Endothelial cell (in vitro differentiated cells): ENCODE data around the gene RARA. TPM values are rescaled to one million over a fixed set of nuclear protein-coding genes. Genes with fewer than 3 reads are reported as not detected.

Source experiments
- DNase-seq: peaks from one replicate; pipeline ENCODE4 v3.0.0; 2021; ENCODE audit warnings: low spot score
- H3K27ac Mint-ChIP-seq: one replicate; pipeline ENCODE4 v1.8.0; 2021; ENCODE audit warnings: mixed read lengths, inconsistent platforms; ENCODE audit not compliant: unreplicated experiment
- H3K27me3 Mint-ChIP-seq: one replicate; pipeline ENCODE4 v1.8.0; 2021; ENCODE audit warnings: mild to moderate bottlenecking, moderate library complexity, mixed read lengths, inconsistent platforms; ENCODE audit not compliant: unreplicated experiment
- H3K36me3 Mint-ChIP-seq: one replicate; pipeline ENCODE4 v1.8.0; 2021; ENCODE audit warnings: mild to moderate bottlenecking, low read depth, mixed read lengths, inconsistent platforms; ENCODE audit not compliant: unreplicated experiment
- H3K4me1 Mint-ChIP-seq: one replicate; pipeline ENCODE4 v1.8.0; 2021; ENCODE audit warnings: mild to moderate bottlenecking, mixed read lengths, inconsistent platforms; ENCODE audit not compliant: unreplicated experiment
- H3K4me3 Mint-ChIP-seq: one replicate; pipeline ENCODE4 v1.8.0; 2021; ENCODE audit warnings: mild to moderate bottlenecking, mixed read lengths, inconsistent platforms; ENCODE audit not compliant: unreplicated experiment
- H3K9me3 Mint-ChIP-seq: one replicate; pipeline ENCODE4 v1.8.0; 2021; ENCODE audit warnings: mixed read lengths, inconsistent platforms; ENCODE audit not compliant: unreplicated experiment
- total RNA-seq: library from RNA; stranded (reverse); fragmentation: NEBNext Ultra II Directional; extraction: Animal tissue kit (Norgen Biotek cat#: 25700); gene quantifications from one replicate; pipeline ENCODE4 v1.2.1, GENCODE V29; 2021; ENCODE audit not compliant: unreplicated experiment
- TF ChIP-seq, protein P1 (sequence below): fragments of 200-600 bp; sonication (generic); IDR thresholded peaks from one replicate; pipeline ENCODE4 v1.5.0; 2021; ENCODE audit warnings: antibody characterized with exemption; ENCODE audit not compliant: unreplicated experiment

Gene RARA
- total RNA-seq, 1 donor from 2014 or later = 42.8 TPM

DNA sequence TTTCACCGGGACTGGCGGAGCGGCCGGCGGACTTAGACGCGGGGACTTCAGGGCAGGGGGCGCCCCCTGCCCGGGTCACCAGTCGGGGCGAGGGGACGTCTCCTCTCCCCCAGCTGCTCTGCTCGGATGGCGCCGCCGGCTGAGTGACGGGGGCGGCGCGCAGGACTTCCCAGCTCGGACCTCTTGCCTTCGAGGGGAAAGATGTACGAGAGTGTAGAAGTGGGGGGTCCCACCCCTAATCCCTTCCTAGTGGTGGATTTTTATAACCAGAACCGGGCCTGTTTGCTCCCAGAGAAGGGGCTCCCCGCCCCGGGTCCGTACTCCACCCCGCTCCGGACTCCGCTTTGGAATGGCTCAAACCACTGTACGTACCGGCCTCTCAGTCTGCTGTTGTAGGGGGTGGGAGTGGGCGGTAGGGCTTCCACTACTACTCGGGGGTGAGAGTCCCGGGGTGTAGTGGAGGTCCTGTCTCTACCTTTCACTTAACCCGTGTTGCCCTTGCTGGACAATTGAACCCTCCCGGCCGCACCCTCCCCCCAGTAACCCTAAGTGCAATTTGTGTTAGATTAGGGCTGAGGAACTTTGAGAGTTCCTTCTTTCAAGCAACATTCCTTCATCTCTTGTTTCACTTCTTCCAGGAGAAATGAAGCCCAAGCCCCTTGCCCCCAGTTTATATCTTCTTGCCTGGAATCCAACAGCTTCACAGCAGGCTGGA, 33.7 kb downstream of the RARA start:
- H3K4me1 Mint-ChIP-seq = peaks cover 56% of the 10 kb centered on the region
- no peaks in the 10 kb centered on the region for H3K9me3 Mint-ChIP-seq
- peak overlapping the region; percentile 97 for H3K4me3 Mint-ChIP-seq
- TF ChIP-seq, protein P1, sequence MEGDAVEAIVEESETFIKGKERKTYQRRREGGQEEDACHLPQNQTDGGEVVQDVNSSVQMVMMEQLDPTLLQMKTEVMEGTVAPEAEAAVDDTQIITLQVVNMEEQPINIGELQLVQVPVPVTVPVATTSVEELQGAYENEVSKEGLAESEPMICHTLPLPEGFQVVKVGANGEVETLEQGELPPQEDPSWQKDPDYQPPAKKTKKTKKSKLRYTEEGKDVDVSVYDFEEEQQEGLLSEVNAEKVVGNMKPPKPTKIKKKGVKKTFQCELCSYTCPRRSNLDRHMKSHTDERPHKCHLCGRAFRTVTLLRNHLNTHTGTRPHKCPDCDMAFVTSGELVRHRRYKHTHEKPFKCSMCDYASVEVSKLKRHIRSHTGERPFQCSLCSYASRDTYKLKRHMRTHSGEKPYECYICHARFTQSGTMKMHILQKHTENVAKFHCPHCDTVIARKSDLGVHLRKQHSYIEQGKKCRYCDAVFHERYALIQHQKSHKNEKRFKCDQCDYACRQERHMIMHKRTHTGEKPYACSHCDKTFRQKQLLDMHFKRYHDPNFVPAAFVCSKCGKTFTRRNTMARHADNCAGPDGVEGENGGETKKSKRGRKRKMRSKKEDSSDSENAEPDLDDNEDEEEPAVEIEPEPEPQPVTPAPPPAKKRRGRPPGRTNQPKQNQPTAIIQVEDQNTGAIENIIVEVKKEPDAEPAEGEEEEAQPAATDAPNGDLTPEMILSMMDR = no peak
- H3K27me3 Mint-ChIP-seq = peaks cover 19% of the 10 kb centered on the region
- DNase-seq = no peak
- H3K36me3 Mint-ChIP-seq = peaks cover 13% of the 10 kb centered on the region
- peak overlapping the region; percentile 84 for H3K27ac Mint-ChIP-seq

DNA sequence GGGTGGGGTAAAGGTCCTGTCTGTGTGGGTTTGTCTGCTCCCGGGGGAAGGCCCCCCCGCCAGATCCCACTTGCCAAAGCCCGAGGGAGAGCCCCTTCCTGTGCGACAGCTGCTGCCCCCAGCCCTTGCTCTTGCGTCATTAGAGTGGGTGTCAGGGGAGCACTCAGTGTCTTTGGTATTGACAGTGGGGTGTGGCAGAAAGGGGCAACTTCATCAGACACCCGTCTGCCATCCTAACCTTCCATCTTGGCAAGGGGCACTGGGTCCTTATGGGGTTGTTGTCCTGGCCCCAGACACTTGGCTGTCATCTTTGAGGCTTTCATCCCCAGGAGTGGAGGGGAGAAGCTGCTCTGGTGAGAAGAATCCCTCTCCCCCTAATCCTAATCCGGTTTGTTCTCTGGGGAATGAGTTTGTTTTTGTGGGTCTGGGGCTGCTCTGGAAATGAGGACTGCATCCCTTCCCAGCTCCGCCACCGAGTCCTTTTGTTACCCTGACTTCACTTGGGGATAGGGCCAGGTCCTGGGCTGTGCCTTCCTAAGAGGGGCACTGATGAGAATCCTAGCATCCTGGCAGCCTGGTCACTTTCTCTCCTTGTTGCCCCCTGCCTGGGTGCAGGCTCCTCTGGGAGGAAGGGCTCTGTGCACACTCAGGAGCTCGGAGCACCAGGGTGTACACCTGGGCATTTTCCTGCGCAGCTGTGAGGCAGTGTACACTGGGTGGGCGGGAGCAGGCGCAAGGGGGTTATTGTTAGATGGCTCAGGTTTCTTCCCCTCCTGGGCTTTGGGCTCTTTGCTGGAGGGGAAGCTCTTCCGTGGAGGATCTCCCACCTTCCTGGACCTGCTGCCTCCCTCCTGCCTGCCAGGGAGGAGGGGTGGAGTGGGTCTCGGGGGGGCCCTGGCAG, 34.5 kb downstream of the RARA start:
- TF ChIP-seq, protein P1 = no peak
- H3K36me3 Mint-ChIP-seq = peaks cover 13% of the 10 kb centered on the region
- H3K4me3 Mint-ChIP-seq = peak overlapping the region; percentile 97
- peaks cover 57% of the 10 kb centered on the region for H3K4me1 Mint-ChIP-seq
- peak overlapping the region; percentile 98 for H3K27ac Mint-ChIP-seq
- DNase-seq = no peak
- H3K27me3 Mint-ChIP-seq = peaks cover 20% of the 10 kb centered on the region
- H3K9me3 Mint-ChIP-seq = no peaks in the 10 kb centered on the region

DNA sequence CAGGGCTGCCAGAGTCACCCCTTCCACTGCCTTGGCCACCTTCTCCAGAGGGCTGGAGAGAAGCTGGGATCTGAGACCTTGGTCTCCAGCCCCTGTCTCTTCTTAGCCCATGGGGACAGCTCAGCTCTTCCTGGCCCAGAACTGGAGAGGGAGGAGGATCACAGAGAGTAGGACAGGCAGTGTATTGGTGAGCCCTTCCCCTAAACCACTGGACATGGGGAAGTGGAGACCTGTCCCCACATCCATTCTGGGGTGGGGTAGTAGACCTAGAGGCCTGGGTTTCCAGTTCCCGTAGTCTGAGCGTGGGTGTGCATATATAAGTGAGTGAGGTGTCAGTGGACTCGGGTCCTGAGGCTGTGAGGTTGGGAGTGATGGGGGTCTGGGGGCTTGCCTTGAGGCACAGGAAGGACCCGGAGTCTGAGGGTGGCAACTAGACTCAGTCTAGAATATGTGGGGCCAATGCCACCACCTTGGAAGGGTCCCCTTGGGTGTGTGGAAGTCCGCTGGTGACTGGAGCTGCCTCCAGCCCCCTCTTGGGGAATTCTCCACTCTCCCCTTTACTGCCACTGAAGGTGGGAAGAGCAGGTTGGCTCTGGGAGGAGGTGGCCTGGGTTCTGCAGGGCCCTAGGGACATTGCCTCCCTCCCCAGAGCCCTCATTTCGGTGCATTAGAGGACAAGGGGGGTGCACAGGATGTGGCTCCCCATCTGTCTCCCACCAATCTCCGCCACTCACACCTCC, 35.6 kb downstream of the RARA start:
- Mint-ChIP-seq H3K27me3 (peaks cover 22% of the 10 kb centered on the region), H3K27ac (peak overlapping the region; percentile 98)
- DNase-seq = no peak

DNA sequence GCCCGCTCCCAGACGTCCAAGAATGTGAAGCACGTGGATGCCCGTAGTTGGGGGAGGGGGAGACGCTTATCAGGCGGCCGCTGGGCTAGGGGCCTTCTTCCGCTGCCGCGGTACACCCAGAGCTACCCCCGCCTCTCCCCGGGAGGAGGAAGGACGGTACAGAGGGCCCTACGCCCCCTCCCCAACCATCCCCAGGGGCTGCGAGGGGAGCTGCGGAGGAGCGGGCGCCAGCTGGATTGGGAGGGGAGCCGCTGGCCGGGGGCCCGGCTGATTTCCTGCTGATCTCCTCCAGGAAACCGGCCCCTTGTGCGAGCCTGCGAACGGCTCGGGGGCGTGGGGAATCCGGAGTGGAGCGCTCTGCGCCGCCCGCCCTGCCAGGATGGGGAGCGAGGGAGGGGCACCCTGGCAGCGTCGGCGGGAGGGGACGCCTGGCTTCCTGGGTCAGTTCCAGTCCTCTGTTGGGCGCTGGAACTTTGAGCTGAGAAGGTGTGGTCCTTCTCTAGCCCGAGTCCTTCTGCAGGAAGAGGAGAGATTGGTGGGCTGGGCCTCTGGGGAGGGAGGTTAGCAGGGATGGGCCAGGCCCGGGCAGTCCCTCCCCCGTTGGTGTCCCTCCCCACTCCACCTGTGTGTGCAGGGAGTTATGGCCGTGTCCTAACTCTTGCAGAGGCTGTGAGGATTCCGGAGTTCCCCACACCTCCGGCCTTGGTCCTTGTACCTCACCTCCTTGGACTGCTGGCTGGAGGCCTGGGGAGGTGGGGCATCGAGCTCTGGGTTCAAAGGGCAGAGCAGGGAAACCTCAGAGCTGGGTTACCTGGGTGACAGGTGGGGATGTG, 36.4 kb downstream of the RARA start:
- DNase-seq = peak; percentile 72
- H3K27me3 Mint-ChIP-seq = peaks cover 22% of the 10 kb centered on the region
- peaks cover 63% of the 10 kb centered on the region for H3K4me1 Mint-ChIP-seq
- H3K9me3 Mint-ChIP-seq = no peaks in the 10 kb centered on the region
- H3K36me3 Mint-ChIP-seq = peaks cover 17% of the 10 kb centered on the region
- peak overlapping the region; percentile 97 for H3K4me3 Mint-ChIP-seq
- H3K27ac Mint-ChIP-seq = peak overlapping the region; percentile 98
- TF ChIP-seq, protein P1 = no peak

More for the DNA sequence above, 35.6 kb downstream of the RARA start:
- H3K9me3 Mint-ChIP-seq = no peaks in the 10 kb centered on the region
- H3K36me3 Mint-ChIP-seq = peaks cover 18% of the 10 kb centered on the region
- peaks cover 60% of the 10 kb centered on the region for H3K4me1 Mint-ChIP-seq
- TF ChIP-seq, protein P1 = no peak
- H3K4me3 Mint-ChIP-seq = peak overlapping the region; percentile 97
